ENCODE measurements around the gene MYOM1. TPM values are rescaled to one million over a fixed set of nuclear protein-coding genes. Genes with fewer than 3 reads are reported as not detected.

MYOM1 gene
- total RNA-seq, 1 experiment from 2014 or later: 0.92 TPM

DNA sequence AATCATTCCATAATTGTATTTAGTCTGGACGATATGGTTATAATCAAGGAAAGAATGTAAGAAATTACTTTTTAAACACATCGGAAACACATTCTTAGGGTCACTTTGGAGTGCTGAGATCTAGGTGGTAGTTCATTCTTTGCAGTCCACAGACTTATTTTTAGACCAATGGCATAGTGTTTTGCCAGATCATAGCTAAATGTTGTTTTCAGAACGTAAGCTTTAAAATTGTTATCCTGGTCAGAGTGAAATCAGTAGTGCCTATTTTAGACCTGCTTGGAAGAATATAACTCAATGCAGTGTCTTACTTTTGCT lies 32.2 kb upstream of the MYOM1 start:
- CTCF ChIA-PET: no interaction called here
- no peak for DNase-seq (ENCODE audit: low read depth, low spot score)
- Histone ChIP-seq H3K9me3 (ENCODE audit: control insufficient read depth, insufficient read depth, low read depth, low read length) (no peaks in the 10 kb centered on the region), H3K36me3 (ENCODE audit: control insufficient read depth, insufficient read depth, low read length) (peaks cover 64% of the 10 kb centered on the region), H3K27ac (ENCODE audit: low read length) (peak overlapping the region; percentile 100), H3K4me3 (ENCODE audit: low read depth in 2 of 2, low read length in 2 of 2) (peak overlapping the region in 1 of 2 experiments; percentile 9; a peak in 1 of 4 replicates), H3K4me1 (ENCODE audit: control insufficient read depth, insufficient read depth, low read length) (peaks cover 62% of the 10 kb centered on the region), H3K27me3 (ENCODE audit: control insufficient read depth, insufficient read depth, low read length) (no peaks in the 10 kb centered on the region)
- TF ChIP-seq, protein P1, sequence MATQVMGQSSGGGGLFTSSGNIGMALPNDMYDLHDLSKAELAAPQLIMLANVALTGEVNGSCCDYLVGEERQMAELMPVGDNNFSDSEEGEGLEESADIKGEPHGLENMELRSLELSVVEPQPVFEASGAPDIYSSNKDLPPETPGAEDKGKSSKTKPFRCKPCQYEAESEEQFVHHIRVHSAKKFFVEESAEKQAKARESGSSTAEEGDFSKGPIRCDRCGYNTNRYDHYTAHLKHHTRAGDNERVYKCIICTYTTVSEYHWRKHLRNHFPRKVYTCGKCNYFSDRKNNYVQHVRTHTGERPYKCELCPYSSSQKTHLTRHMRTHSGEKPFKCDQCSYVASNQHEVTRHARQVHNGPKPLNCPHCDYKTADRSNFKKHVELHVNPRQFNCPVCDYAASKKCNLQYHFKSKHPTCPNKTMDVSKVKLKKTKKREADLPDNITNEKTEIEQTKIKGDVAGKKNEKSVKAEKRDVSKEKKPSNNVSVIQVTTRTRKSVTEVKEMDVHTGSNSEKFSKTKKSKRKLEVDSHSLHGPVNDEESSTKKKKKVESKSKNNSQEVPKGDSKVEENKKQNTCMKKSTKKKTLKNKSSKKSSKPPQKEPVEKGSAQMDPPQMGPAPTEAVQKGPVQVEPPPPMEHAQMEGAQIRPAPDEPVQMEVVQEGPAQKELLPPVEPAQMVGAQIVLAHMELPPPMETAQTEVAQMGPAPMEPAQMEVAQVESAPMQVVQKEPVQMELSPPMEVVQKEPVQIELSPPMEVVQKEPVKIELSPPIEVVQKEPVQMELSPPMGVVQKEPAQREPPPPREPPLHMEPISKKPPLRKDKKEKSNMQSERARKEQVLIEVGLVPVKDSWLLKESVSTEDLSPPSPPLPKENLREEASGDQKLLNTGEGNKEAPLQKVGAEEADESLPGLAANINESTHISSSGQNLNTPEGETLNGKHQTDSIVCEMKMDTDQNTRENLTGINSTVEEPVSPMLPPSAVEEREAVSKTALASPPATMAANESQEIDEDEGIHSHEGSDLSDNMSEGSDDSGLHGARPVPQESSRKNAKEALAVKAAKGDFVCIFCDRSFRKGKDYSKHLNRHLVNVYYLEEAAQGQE (IDR thresholded peaks at IDR 0.05; ENCODE audit: insufficient read depth in 1 of 2, low read depth in 2 of 2, low read length in 1 of 2): no peak
- TF ChIP-seq POLR2AphosphoS5 (IDR thresholded peaks at IDR 0.05; ENCODE audit: low read depth, low read length): peak; percentile 53; the same call in 1 of the 2 replicates
- TF ChIP-seq SIN3A (IDR thresholded peaks at IDR 0.05; ENCODE audit: borderline replicate concordance, insufficient read depth, low read depth, low read length): no peak
- POLR2A ChIA-PET: no interaction called here
- intact Hi-C loops (cut with micrococcal nuclease; ENCODE audit: unreplicated experiment): no loop called here
- no TSS peak for BruUV-seq (replicated peaks)
- ATAC-seq: no peak
- in situ Hi-C loops (cut with HindIII; ENCODE audit: low pct_unique_long_range_greater_than_20kb, low sequenced_read_pairs): no loop called here

DNA sequence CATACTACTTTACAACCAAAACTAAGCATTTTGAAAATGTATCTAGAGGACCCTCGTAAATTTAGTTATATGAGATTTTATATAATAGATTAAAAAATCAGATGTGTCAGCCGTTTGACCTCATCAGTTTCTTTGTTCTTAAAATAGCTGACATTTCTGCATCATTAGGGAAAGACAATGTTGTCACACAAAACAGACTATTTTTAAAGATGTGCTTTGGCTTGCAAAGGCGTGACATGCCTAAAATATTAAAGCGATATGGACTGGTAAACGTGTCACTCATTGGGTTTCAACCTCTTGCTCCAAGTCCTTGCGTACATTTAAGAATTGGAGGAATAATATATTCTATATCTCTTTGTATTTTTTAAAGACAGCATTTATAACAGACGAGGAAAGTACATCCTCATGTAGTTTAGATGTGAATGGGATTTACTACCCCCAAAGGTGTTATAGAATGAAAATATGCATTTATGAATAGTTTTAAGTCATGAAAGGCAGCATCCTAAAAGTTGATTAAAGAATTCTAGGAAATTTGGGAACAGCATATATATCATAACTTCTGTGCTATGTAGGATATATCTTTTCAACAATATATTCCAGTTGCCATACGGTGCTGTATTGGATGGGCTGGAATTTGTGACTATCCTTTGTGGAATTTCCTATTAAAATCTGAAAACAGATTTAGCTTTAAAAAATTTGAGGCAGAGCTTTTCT lies 31.6 kb upstream of the MYOM1 start:
- POLR2A ChIA-PET: interaction anchor here (0.5 to 0.9 kb wide), 2 partner anchors 196 to 200 kb away, joined by 3 to 5 read pairs; no protein-coding TSS in a partner anchor
- peaks cover 59% of the 10 kb centered on the region for H3K4me1 ChIP-seq (ENCODE audit: control insufficient read depth, insufficient read depth, low read length)
- no peaks in the 10 kb centered on the region for H3K27me3 ChIP-seq (ENCODE audit: control insufficient read depth, insufficient read depth, low read length)
- TF ChIP-seq TCF7L2 (IDR thresholded peaks at IDR 0.05; ENCODE audit: low read depth, low read length) (no peak), POLR2AphosphoS5 (IDR thresholded peaks at IDR 0.05; ENCODE audit: low read depth, low read length) (peak; percentile 45; the same call in 1 of the 2 replicates)
- intact Hi-C loops (cut with micrococcal nuclease; ENCODE audit: unreplicated experiment) (no loop called here), in situ Hi-C loops (cut with HindIII; ENCODE audit: low pct_unique_long_range_greater_than_20kb, low sequenced_read_pairs) (no loop called here)
- peak overlapping the region in 1 of 2 experiments; percentile 98; a peak in 1 of 4 replicates for H3K4me3 ChIP-seq (ENCODE audit: low read depth in 2 of 2, low read length in 2 of 2)
- no peaks in the 10 kb centered on the region for H3K9me3 ChIP-seq (ENCODE audit: control insufficient read depth, insufficient read depth, low read depth, low read length)
- DNase-seq (ENCODE audit: low read depth, low spot score) (no peak), ATAC-seq (no peak)
- H3K36me3 ChIP-seq (ENCODE audit: control insufficient read depth, insufficient read depth, low read length): peaks cover 59% of the 10 kb centered on the region
- no TSS peak for BruUV-seq (replicated peaks)
- H3K27ac ChIP-seq (ENCODE audit: low read length): peak overlapping the region; percentile 100
- CTCF ChIA-PET: no interaction called here

DNA sequence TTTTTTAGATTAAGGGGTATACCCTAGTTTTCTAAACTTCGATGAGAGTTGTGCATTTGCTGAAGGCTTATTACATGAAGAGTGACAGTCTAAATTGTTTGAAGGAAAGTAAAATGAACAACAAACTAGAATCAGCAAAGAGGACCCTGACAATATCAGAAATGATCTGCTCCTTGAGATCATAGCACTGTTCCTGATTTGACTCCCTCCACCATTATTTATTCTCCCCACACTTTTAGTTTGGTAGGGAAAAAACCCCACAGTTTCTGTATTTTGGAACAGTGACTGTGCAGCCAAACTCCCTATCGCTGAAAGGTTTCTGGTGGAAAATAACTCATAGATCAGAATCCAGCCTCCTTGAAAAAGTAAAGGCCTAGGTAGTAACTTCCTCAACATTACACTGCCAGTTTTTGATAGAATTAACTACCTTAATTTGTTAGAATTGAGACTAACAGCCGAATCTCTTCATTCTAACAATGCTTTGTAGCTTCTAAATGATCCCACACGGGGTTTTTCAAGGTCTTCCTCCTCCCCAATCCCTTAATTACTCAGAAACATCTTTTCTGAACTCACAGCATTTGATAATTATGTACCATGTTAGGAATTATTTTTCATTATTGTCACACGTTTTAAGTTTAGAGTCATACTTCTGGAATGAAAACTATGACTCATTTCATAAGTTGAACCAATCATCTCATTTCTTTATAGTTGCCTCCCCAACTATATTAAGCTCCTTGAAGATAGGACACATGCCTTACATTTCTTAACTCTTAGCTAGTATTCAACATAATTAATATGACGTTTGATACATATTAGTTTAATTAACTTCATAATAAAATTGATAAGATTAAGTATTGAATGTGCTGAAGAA lies 30.7 kb upstream of the MYOM1 start:
- no peaks in the 10 kb centered on the region for H3K27me3 ChIP-seq (ENCODE audit: control insufficient read depth, insufficient read depth, low read length)
- peaks cover 49% of the 10 kb centered on the region for H3K36me3 ChIP-seq (ENCODE audit: control insufficient read depth, insufficient read depth, low read length)
- in situ Hi-C loops (cut with HindIII; ENCODE audit: low pct_unique_long_range_greater_than_20kb, low sequenced_read_pairs): no loop called here
- H3K4me1 ChIP-seq (ENCODE audit: control insufficient read depth, insufficient read depth, low read length): peaks cover 50% of the 10 kb centered on the region
- ChIA-PET CTCF (no interaction called here), POLR2A (interaction anchor here (0.9 kb wide), 1 partner anchor 197 kb away, joined by 3 read pairs; no protein-coding TSS in a partner anchor)
- ATAC-seq (no peak), DNase-seq (ENCODE audit: low read depth, low spot score) (no peak)
- H3K4me3 ChIP-seq (ENCODE audit: low read depth in 2 of 2, low read length in 2 of 2): peak overlapping the region; percentile 98 to 99
- peak overlapping the region; percentile 100 for H3K27ac ChIP-seq (ENCODE audit: low read length)
- TF ChIP-seq TCF7L2 (IDR thresholded peaks at IDR 0.05; ENCODE audit: low read depth, low read length) (no peak), SIN3A (IDR thresholded peaks at IDR 0.05; ENCODE audit: borderline replicate concordance, insufficient read depth, low read depth, low read length) (no peak), POLR2AphosphoS5 (IDR thresholded peaks at IDR 0.05; ENCODE audit: low read depth, low read length) (peak; percentile 46; the same call in 1 of the 2 replicates)
- TF ChIP-seq, protein P2, sequence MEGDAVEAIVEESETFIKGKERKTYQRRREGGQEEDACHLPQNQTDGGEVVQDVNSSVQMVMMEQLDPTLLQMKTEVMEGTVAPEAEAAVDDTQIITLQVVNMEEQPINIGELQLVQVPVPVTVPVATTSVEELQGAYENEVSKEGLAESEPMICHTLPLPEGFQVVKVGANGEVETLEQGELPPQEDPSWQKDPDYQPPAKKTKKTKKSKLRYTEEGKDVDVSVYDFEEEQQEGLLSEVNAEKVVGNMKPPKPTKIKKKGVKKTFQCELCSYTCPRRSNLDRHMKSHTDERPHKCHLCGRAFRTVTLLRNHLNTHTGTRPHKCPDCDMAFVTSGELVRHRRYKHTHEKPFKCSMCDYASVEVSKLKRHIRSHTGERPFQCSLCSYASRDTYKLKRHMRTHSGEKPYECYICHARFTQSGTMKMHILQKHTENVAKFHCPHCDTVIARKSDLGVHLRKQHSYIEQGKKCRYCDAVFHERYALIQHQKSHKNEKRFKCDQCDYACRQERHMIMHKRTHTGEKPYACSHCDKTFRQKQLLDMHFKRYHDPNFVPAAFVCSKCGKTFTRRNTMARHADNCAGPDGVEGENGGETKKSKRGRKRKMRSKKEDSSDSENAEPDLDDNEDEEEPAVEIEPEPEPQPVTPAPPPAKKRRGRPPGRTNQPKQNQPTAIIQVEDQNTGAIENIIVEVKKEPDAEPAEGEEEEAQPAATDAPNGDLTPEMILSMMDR (IDR thresholded peaks at IDR 0.05): no peak
- TF ChIP-seq, protein P1 (IDR thresholded peaks at IDR 0.05; ENCODE audit: insufficient read depth in 1 of 2, low read depth in 2 of 2, low read length in 1 of 2): no peak
- no TSS peak for BruUV-seq (replicated peaks)
- no peaks in the 10 kb centered on the region for H3K9me3 ChIP-seq (ENCODE audit: control insufficient read depth, insufficient read depth, low read depth, low read length)
- intact Hi-C loops (cut with micrococcal nuclease; ENCODE audit: unreplicated experiment): no loop called here
